ENCODE measurements around the gene ARHGAP40. TPM values are rescaled to one million over a fixed set of nuclear protein-coding genes. Genes with fewer than 3 reads are reported as not detected.
A peak's percentile ranks its signal among the peaks of the same experiment; 100 is the strongest.

The ARHGAP40 gene
- total and polyA plus RNA-seq, 2 experiments from 2014 or later: not detected

DNA sequence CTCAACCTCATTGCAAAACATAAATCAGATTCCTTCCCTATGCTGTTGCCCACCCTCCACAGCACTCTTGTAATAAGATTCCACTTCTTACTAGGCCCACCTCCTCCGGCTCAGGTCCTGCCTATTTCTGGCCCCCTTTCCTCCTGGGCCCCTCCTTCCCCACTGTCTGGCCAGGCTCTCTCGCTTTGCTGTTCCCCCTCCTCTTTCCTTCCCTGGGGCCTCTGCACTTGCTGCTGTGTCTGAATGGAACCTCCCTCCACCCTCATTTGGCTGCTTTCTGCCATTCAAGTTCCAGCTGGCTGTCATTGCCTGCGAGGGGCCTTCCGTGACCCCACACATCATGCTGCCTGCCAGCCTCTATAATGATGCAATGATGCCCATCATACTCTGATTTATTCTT, 38.9 kb downstream of the ARHGAP40 start:
- Histone ChIP-seq H3K4me3 (no peak overlapping the region), H3K36me3 (no peaks in the 10 kb centered on the region), H3K27me3 (peaks cover 16% of the 10 kb centered on the region), H3K27ac (no peak overlapping the region), H3K4me1 (ENCODE audit: low read depth) (no peaks in the 10 kb centered on the region), H3K9me3 (ENCODE audit: low read depth) (no peaks in the 10 kb centered on the region)
- TF ChIP-seq, protein P1, sequence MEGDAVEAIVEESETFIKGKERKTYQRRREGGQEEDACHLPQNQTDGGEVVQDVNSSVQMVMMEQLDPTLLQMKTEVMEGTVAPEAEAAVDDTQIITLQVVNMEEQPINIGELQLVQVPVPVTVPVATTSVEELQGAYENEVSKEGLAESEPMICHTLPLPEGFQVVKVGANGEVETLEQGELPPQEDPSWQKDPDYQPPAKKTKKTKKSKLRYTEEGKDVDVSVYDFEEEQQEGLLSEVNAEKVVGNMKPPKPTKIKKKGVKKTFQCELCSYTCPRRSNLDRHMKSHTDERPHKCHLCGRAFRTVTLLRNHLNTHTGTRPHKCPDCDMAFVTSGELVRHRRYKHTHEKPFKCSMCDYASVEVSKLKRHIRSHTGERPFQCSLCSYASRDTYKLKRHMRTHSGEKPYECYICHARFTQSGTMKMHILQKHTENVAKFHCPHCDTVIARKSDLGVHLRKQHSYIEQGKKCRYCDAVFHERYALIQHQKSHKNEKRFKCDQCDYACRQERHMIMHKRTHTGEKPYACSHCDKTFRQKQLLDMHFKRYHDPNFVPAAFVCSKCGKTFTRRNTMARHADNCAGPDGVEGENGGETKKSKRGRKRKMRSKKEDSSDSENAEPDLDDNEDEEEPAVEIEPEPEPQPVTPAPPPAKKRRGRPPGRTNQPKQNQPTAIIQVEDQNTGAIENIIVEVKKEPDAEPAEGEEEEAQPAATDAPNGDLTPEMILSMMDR (IDR thresholded peaks at IDR 0.05; ENCODE audit: low read depth, low read length): no peak
- peak in 1 of 2 donors; percentile 68 for DNase-seq (ENCODE audit: low read depth in 1 of 2, low spot score in 1 of 2)

DNA sequence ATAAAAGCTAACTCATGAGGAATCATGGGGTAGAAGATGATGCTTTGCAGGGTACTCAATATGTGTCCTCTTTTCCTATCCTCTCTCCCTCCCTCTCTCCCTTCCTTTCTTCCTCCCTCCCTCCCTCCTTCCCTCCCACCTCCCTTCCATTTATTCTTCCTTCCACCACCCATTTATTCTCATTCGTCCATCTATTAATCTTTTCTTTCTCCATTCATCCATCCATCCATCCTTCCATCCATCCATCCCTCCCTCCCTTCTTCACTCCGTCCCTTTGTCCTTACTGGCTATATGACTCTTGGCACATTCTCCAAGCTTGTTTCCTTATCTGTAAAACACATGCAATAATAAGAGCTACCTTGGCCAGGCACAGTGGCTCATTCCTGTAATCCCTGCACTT, 40.9 kb downstream of the ARHGAP40 start:
- TF ChIP-seq, protein P1 (IDR thresholded peaks at IDR 0.05; ENCODE audit: low read depth, low read length): no peak
- H3K36me3 ChIP-seq: no peaks in the 10 kb centered on the region
- peaks cover 35% of the 10 kb centered on the region for H3K27me3 ChIP-seq

DNA sequence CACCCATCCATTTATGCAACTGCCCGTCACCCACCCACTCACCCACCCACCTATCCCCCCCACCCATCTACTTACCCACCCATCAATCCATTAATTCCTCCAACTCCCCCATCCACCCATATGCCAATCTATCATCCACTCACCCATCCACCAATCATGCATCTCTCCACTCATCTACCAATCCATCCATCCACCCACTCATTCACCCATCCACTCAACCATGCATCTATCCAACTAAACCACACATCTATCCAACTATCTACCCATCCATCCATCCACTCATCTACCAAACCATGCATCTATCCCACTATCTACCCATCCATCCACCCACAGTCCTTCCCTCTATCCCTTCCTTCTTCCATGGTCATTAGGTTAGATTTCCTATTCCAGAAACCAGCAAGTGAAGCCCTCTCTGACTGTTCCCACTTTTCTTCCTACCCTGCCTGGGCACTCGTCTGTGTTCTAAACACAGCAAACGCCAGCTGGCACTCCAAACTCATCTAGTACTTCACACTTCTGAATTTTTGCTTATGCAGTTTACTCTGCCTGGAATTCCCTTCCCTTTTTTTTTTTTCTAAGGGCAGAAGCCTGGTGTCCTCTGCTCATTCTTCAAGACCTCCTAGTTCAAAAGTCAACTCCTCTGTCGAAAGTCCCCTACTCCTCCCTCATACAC, 43.1 kb downstream of the ARHGAP40 start:
- TF ChIP-seq, protein P1 (IDR thresholded peaks at IDR 0.05; ENCODE audit: low read depth, low read length): no peak
- no peak for DNase-seq (ENCODE audit: low read depth in 1 of 2, low spot score in 1 of 2)
- Histone ChIP-seq H3K4me1 (ENCODE audit: low read depth) (no peaks in the 10 kb centered on the region), H3K4me3 (no peak overlapping the region), H3K27ac (no peak overlapping the region), H3K9me3 (ENCODE audit: low read depth) (no peaks in the 10 kb centered on the region), H3K27me3 (peaks cover 49% of the 10 kb centered on the region), H3K36me3 (no peaks in the 10 kb centered on the region)

More for the DNA sequence above, 40.9 kb downstream of the ARHGAP40 start:
- Histone ChIP-seq H3K4me3 (no peak overlapping the region), H3K9me3 (ENCODE audit: low read depth) (no peaks in the 10 kb centered on the region), H3K4me1 (ENCODE audit: low read depth) (no peaks in the 10 kb centered on the region), H3K27ac (no peak overlapping the region)
- no peak for DNase-seq (ENCODE audit: low read depth in 1 of 2, low spot score in 1 of 2)

DNA sequence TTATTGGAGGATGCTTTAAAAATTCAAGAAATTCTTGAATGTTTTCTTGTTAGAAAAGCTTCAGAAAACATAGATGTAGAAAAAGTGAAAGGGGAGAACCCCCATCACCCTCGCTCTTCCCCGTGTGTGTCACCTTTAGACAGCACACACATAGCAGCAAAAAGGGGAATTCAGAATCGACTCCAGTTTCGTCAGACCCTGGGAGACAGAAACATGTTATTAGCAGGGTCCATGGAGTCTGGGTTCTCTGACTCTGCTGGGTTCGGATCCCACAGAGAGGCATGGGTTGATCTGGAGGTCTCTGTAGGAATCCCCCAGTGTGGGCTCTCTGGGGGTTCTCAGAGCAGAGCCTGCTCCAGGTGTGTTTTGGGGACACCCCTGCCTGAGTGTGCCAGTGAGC, 43.7 kb downstream of the ARHGAP40 start:
- no peak overlapping the region for H3K27ac ChIP-seq
- H3K36me3 ChIP-seq: no peaks in the 10 kb centered on the region
- TF ChIP-seq, protein P1 (IDR thresholded peaks at IDR 0.05; ENCODE audit: low read depth, low read length): no peak
- no peak overlapping the region for H3K4me3 ChIP-seq
- no peak for DNase-seq (ENCODE audit: low read depth in 1 of 2, low spot score in 1 of 2)
- no peaks in the 10 kb centered on the region for H3K4me1 ChIP-seq (ENCODE audit: low read depth)
- H3K27me3 ChIP-seq: peaks cover 55% of the 10 kb centered on the region
- no peaks in the 10 kb centered on the region for H3K9me3 ChIP-seq (ENCODE audit: low read depth)

DNA sequence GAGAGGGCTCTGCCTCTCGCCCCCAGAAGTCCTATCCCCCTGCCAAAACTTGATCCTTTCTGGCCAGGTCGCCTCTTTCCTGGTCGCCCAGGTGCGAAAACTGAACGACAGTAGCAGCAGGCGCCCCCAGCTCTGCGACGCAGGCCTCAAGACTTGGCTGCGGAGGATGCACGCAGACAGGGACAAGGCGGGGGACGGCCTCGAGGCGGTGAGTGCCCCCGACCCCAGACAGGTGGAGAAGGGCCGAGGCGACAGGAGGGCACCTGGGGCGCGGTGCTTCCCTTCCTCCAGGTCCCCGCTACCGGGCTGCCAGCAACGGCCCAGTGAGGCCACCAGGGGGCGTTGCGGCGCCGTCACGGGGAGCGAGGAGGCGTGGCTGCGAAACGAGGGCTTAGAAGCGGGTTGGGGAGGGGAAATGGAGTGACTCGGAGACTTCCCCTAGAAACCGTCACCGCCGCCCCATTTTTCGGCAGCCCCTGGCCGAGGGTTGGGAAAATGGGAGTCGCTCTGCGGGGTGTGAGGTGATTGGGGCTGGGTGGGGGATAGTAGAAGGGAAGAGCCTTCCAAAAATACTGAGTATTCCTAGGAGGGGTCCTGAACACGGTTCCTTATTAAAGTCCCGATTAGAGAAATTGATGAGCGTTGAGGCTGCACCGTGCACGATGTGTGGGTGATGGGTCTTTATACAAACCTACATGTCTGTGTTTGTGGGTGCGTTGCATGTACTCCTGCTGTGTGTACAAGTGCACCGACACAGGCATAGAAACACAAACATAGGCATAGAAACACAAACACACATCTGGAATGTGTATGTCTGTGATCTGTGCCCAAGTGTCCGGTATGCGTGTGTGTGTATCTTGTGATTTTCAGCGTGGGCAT, 44.6 kb downstream of the ARHGAP40 start:
- TF ChIP-seq, protein P1 (IDR thresholded peaks at IDR 0.05; ENCODE audit: low read depth, low read length): peak; percentile 92
- DNase-seq (ENCODE audit: low read depth in 1 of 2, low spot score in 1 of 2): peak; percentile 73 to 81
- no peaks in the 10 kb centered on the region for H3K36me3 ChIP-seq
- H3K4me1 ChIP-seq (ENCODE audit: low read depth): no peaks in the 10 kb centered on the region
- peaks cover 64% of the 10 kb centered on the region for H3K27me3 ChIP-seq
- no peaks in the 10 kb centered on the region for H3K9me3 ChIP-seq (ENCODE audit: low read depth)
- H3K4me3 ChIP-seq: no peak overlapping the region
- no peak overlapping the region for H3K27ac ChIP-seq
